Measurements from ENCODE around the gene ZNF45. TPM values are rescaled to one million over a fixed set of nuclear protein-coding genes. Genes with fewer than 3 reads are reported as not detected.

The ZNF45 gene
- total RNA-seq, 1 experiment from 2014 or later: 19.8 TPM

- no peak overlapping the region for H2BK15ac ChIP-seq (ENCODE audit: low read depth, low read length)
- H3K18ac ChIP-seq (ENCODE audit: insufficient read length, low read depth, low read length): no peak overlapping the region
- no peak overlapping the region for H4K91ac ChIP-seq (ENCODE audit: insufficient read length, low read depth, low read length)
- H3K79me1 ChIP-seq (ENCODE audit: insufficient read depth, low read depth, low read length, poor library complexity, severe bottlenecking): no peaks in the 10 kb centered on the region
- no peaks in the 10 kb centered on the region for H3K4me1 ChIP-seq (ENCODE audit: insufficient read depth, low read length)
- H2BK12ac ChIP-seq (ENCODE audit: insufficient read length, low read depth, low read length): no peak overlapping the region
- no peak overlapping the region for H3K4ac ChIP-seq (ENCODE audit: low read depth, low read length)
- no peak overlapping the region for H3K14ac ChIP-seq (ENCODE audit: insufficient read depth, low read length)
- no peaks in the 10 kb centered on the region for H3K4me1 Mint-ChIP-seq
- H3K27me3 Mint-ChIP-seq (ENCODE audit: low read depth): peaks cover 27% of the 10 kb centered on the region
- no CpG with 5 or more reads among the region's 4 CpGs for WGBS (ENCODE audit: extremely low coverage, insufficient read length, low lambda C conversion rate)
- no peak overlapping the region for H3K4me2 ChIP-seq (ENCODE audit: insufficient read depth, insufficient read length, low read length)
- TF ChIP-seq CTCF (conservative IDR thresholded peaks at IDR 0.05): no peak
- no peak overlapping the region for H3K56ac ChIP-seq (ENCODE audit: insufficient read length, low read depth, low read length)
- H3K4me3 Mint-ChIP-seq: no peak overlapping the region
- no peaks in the 10 kb centered on the region for H4K20me1 ChIP-seq (ENCODE audit: control insufficient read depth, insufficient read depth, insufficient read length)
- no peak overlapping the region for H3K9ac ChIP-seq (ENCODE audit: extremely low read depth, insufficient read length, low read length)
- H2BK120ac ChIP-seq (ENCODE audit: low read depth, low read length, poor library complexity, severe bottlenecking): no peak overlapping the region
- no peak overlapping the region for H2BK20ac ChIP-seq (ENCODE audit: low read depth, low read length, poor library complexity, severe bottlenecking)
- H3K23me2 ChIP-seq (ENCODE audit: insufficient read length, low read depth, low read length, poor library complexity, severe bottlenecking): no peaks in the 10 kb centered on the region
- H3K27me3 ChIP-seq (ENCODE audit: insufficient read depth, low read length): no peaks in the 10 kb centered on the region
- no peak overlapping the region for H4K5ac ChIP-seq (ENCODE audit: insufficient read length, low read depth, low read length)
- H3T11ph ChIP-seq (ENCODE audit: low read length): no peak overlapping the region
- peaks cover 31 to 47% of the 10 kb centered on the region in 2 experiments for H3K9me3 Mint-ChIP-seq
- H3K36me3 Mint-ChIP-seq (ENCODE audit: insufficient read depth in 1 of 3, low read depth in 3 of 3): no peaks in the 10 kb centered on the region; a peak in 1 of 7 replicates
- H2AFZ ChIP-seq (ENCODE audit: low read length): no peak overlapping the region
- no peaks in the 10 kb centered on the region for H3K79me2 ChIP-seq (ENCODE audit: insufficient read depth, low read length)
- no peaks in the 10 kb centered on the region for H3K9me3 ChIP-seq (ENCODE audit: control insufficient read depth, low read depth, low read length)
- H2BK5ac ChIP-seq (ENCODE audit: insufficient read length, low read length): no peak overlapping the region
- no peak overlapping the region for H2AK5ac ChIP-seq (ENCODE audit: insufficient read length, low read length)
- DNase-seq: no peak
- H3K27ac ChIP-seq (ENCODE audit: insufficient read length, low read depth, low read length): no peak overlapping the region
- no peak overlapping the region for H3K23ac ChIP-seq (ENCODE audit: insufficient read length, low read depth, low read length)
- H4K8ac ChIP-seq (replicated peaks; ENCODE audit: insufficient read length, low read depth, low read length): no peak overlapping the region
- no peak overlapping the region for H3K27ac Mint-ChIP-seq
These were observed 5.6 kb upstream of the ZNF45 start for GRCh38 chr19:43940719-43941118.

Measured in H9 (cell line).